ENCODE data around the gene SPOCK1.

GRCh38 chr5:137470111-137470920 is 28.8 kb downstream of the SPOCK1 start:
- TF ChIP-seq, protein P1, sequence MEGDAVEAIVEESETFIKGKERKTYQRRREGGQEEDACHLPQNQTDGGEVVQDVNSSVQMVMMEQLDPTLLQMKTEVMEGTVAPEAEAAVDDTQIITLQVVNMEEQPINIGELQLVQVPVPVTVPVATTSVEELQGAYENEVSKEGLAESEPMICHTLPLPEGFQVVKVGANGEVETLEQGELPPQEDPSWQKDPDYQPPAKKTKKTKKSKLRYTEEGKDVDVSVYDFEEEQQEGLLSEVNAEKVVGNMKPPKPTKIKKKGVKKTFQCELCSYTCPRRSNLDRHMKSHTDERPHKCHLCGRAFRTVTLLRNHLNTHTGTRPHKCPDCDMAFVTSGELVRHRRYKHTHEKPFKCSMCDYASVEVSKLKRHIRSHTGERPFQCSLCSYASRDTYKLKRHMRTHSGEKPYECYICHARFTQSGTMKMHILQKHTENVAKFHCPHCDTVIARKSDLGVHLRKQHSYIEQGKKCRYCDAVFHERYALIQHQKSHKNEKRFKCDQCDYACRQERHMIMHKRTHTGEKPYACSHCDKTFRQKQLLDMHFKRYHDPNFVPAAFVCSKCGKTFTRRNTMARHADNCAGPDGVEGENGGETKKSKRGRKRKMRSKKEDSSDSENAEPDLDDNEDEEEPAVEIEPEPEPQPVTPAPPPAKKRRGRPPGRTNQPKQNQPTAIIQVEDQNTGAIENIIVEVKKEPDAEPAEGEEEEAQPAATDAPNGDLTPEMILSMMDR (IDR thresholded peaks at IDR 0.05): no peak
- no peak for TF ChIP-seq POLR2A (IDR thresholded peaks at IDR 0.05)
